ENCODE results near the gene MTA1.

- TF ChIP-seq CTCF (conservative IDR thresholded peaks at IDR 0.05; ENCODE audit: low read length), result no peak
- TF ChIP-seq EZH2phosphoT487 (IDR thresholded peaks at IDR 0.05; ENCODE audit: borderline replicate concordance, low read depth, low read length), result no peak
These were observed 59.0 kb downstream of the MTA1 start for GRCh38 chr14:105478398-105479251.

Data from OCI-LY7 (cell line).